Measurements from ENCODE around the gene GRM7.

Gene GRM7

DNA sequence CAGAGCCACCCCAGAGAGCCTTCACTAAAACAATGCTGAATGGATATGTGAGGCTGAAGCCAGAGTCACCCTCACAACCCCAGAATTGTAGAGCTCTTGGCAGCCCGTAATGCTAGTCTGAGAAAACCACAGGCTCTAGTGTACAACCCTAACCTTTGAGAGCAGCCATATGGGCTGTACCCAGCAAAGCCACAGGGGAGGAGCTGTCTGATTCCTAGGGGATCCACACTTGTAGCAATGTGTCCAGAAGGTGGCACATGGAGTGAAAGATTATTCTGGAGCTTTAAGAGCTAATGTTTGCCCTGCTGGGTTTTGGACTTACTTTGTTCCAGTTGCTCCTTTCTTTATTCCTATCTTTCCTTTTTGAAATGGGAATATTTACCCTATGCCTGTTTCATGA is 626.8 kb downstream of the GRM7 start:
- Histone ChIP-seq H3K4me3 (no peak overlapping the region), H3K27ac (no peak overlapping the region)
- TF ChIP-seq, protein P1, sequence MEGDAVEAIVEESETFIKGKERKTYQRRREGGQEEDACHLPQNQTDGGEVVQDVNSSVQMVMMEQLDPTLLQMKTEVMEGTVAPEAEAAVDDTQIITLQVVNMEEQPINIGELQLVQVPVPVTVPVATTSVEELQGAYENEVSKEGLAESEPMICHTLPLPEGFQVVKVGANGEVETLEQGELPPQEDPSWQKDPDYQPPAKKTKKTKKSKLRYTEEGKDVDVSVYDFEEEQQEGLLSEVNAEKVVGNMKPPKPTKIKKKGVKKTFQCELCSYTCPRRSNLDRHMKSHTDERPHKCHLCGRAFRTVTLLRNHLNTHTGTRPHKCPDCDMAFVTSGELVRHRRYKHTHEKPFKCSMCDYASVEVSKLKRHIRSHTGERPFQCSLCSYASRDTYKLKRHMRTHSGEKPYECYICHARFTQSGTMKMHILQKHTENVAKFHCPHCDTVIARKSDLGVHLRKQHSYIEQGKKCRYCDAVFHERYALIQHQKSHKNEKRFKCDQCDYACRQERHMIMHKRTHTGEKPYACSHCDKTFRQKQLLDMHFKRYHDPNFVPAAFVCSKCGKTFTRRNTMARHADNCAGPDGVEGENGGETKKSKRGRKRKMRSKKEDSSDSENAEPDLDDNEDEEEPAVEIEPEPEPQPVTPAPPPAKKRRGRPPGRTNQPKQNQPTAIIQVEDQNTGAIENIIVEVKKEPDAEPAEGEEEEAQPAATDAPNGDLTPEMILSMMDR (IDR thresholded peaks at IDR 0.05): no peak
- DNase-seq (ENCODE audit: low spot score): no peak

DNA sequence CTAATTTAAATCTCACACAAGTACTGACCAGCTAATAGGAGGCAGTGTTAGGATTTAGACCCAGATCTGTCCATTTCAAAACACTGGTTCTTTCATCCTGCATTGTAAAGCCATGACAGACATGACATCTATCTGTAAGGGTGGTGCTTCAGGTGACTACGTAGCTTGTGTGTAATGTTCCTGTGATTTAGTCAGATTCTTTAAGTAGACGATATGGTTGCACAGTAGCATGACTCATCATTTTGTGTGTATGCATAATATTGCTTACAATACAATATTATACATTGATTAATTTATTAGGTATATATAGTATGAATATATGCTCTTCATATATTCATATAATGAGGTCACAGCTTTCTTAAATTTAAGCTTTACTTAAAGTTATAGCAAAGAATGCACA is 628.5 kb downstream of the GRM7 start:
- DNase-seq (ENCODE audit: low spot score): no peak
- H3K4me3 ChIP-seq: no peak overlapping the region
- TF ChIP-seq, protein P1 (IDR thresholded peaks at IDR 0.05): no peak
- no peak overlapping the region for H3K27ac ChIP-seq

DNA sequence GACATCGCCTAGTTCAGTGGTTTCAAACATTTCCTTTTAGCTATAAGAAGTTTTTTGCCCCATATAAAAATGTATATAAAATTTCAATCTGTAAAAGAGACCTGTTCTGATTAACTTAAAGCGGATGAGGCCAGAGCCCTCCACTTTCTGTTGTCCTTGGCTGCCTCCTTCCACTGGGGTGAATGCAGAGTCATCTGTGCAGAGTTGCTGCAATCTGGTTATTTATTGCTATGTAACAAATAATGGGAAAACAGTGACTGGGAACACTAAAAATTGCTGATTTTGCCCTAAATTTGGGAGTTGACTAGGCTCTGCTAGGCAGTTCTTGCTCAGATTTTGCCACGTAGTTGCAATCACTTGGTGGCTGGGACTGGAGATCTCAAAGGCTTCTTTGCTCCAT is 637.8 kb downstream of the GRM7 start:
- no peak overlapping the region for H3K27ac ChIP-seq
- no peak for DNase-seq (ENCODE audit: low spot score)
- no peak overlapping the region for H3K4me3 ChIP-seq
- TF ChIP-seq, protein P1 (IDR thresholded peaks at IDR 0.05): no peak

DNA sequence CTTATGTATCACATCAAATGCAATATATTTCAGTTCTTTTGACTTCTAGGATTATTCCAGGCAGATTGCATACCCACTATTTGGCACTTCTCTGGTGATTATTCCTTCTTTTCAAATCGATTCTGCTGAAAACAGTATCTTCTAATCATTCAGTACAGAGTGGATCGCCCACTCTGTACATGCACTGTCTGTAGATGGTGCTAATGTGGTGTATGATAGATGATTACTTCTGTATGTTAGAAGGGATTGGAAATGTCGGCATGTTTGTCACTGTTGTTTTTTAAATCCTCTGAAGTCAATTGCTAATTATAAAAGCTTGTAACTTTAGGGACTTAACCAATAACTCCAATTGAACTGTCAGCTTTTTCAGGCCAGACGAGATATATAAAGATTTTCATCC is 642.5 kb downstream of the GRM7 start:
- Histone ChIP-seq H3K4me3 (no peak overlapping the region), H3K27ac (no peak overlapping the region)
- TF ChIP-seq, protein P1 (IDR thresholded peaks at IDR 0.05): no peak
- no peak for DNase-seq (ENCODE audit: low spot score)

DNA sequence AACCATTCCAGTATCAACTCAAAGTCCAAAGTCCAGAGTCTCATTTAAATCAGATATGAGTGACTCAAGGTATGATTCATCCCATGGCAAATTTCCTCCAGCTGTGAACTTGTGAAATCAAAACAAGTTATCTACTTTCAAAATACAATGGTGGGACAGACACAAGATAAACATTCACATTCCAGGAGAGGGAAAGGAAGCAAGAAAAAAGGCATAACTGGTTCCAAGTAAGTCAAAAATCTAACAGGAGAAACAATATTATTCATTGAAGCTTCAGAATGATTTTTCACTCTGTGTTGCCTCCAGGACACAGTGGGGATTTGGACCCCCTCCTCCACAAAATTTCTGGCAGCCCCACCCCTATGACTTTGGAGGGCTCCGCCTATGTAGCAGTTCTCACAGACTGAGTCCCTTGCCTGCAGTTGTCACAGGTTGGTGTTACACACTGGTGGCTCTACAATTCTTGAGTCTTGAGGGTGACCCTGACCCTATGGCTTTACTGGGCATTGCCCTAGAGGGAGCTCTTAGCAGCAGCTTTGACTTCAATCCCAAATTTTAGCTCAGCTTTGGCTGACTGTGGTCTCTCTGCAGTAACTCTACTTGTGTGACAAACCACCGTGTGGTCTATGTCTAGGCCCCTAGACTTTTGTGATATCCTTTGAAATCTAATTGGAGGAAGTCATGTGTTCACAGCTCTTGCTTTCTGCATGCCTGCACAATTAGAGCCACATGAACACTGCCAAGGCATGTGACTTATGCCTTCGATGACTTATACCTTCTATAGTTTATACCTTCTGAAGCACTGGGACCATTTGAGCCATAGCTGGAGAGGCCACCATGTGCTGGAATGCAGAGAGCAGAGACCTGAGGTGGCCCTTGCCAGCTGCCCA is 644.2 kb downstream of the GRM7 start:
- no peak overlapping the region for H3K4me3 ChIP-seq
- DNase-seq (ENCODE audit: low spot score): no peak
- TF ChIP-seq, protein P1 (IDR thresholded peaks at IDR 0.05): no peak
- peak overlapping the region in 1 of 2 donors; percentile 49 for H3K27ac ChIP-seq

DNA sequence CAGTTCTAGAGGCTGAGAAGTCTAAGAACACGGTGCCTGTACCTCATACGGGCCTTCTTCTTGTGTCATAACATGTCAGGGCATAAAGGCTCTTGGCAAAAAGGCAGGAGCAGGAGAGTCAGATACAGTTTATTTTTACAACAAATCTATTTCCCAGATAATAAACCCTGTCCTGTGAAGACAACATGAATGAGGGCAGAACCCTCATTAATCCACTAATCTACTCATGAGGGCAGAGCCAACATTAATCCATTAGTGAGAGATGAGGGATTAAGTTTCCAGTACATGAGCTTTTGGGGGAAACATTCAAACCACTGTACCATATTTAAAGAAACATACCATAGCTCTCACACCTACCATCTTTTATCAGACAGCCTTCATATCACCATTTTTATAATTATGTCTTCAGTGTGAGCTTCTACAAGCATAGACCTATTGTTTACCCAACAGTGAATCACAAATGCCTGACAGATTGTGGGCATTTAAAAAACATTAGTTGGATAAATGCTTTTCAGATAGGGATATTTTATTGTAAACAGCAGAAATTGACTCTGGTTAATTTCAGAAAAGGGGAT is 645.8 kb downstream of the GRM7 start:
- TF ChIP-seq, protein P1 (IDR thresholded peaks at IDR 0.05): no peak
- no peak overlapping the region for H3K4me3 ChIP-seq
- H3K27ac ChIP-seq: no peak overlapping the region
- DNase-seq (ENCODE audit: low spot score): no peak

DNA sequence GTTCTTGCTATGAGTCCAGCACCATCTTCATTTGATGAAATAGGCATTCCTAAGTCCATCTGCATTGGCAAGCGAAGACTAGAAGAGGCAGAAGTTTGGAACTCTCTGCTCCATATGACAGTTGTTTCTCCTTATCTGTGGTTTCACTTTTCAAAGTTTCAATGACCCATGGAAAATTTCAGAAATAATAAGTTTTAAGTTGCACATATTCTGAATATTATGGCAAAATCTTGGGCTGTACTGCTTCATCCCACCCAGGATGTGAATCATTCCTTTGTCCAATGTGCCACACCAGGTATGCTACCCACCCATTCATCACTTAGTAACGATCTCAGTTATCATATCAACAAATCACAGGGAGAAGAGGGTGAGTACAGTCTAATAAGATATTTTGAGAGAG is 647.9 kb downstream of the GRM7 start:
- H3K4me3 ChIP-seq: no peak overlapping the region
- no peak overlapping the region for H3K27ac ChIP-seq
- no peak for DNase-seq (ENCODE audit: low spot score)
- TF ChIP-seq, protein P1 (IDR thresholded peaks at IDR 0.05): no peak
